ENCODE data around the gene PLEKHA7. TPM values are rescaled to one million over a fixed set of nuclear protein-coding genes. Genes with fewer than 3 reads are reported as not detected.
"Not testable (repeated sequence)": the region's sequence is repeated elsewhere in the genome, so short reads cannot be mapped to it uniquely, and the experiment has no call there.

The PLEKHA7 gene
- polyA plus RNA-seq, 1 donor = 63.0 TPM

DNA sequence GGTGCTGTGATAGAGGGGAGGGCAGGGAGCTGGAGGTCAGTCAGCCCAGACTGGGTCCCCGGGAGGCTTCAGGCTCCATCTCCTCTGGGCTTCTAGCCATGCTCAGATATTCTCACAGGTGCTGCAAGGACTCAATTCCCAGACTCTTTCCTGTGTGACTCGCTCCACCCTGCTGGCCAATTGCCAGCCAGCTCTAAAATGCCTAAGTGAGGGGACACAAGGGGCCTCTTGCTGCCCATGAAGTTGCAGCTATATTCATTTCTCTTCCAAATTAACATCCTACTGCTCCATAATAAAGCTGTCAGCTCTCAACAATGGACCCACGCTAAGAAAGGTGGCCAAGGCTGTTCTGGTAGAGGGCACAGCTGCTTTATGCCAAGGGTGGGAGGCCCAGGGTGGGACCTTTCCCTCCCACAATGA is 101.5 kb downstream of the PLEKHA7 start:
- no peak for DNase-seq

DNA sequence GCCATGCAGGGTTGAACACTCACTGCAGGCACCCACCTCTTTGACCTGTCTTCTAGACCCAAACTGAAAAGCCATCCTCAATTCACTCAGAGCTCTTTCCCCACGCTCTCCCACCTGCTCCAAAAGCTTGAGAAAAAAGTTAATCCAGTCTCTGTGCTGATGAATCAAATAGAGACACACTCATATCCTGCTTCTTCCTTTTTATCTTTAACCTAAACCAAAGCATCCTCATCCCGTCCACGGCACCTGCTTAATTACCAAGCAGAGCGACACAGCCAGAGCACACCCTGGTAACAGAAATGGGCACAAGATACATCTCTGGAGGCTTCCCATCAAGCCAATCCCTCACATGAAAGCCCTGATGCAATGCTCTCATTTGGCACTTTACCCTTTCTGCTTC is 102.6 kb downstream of the PLEKHA7 start:
- no peak for DNase-seq

GRCh38 chr11:16911186-16911585 is 103.0 kb downstream of the PLEKHA7 start:
- no peak for DNase-seq

DNA sequence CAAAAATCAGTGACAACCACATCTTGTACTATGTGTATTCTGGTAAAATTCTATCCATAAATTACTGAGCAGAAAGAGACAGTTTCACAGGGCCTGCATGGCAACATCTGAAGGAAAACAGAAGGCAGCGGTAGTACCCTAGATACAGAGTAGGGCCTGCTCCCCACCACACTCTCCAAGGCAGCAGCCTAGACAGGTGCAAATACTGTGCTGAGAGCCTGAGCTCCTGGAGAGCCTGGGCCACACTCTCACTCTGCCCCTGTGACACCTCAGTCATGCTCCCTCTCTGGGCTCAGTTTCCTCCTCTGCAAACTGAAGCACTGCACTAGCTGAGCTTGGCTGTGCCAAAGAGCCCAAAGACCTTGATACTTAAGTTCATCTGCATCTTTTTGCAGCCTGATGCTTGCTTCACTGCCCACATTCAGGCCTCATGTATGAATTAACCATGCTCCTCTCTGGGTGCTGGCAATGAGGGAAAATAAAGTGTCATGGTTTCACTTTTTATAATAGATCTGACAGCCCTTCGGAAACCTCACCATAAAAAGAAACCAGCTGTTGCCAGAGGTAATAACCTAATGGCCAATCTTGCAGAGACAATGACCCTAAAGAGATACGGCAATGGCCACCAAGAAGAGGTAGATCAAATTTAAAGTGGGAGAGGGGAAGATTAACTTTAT is 104.7 kb downstream of the PLEKHA7 start:
- no peak for DNase-seq

GRCh38 chr11:16905375-16905774 is 108.8 kb downstream of the PLEKHA7 start:
- DNase-seq = no peak

GRCh38 chr11:16904761-16905160 is 109.5 kb downstream of the PLEKHA7 start:
- DNase-seq = not testable (repeated sequence)

DNA sequence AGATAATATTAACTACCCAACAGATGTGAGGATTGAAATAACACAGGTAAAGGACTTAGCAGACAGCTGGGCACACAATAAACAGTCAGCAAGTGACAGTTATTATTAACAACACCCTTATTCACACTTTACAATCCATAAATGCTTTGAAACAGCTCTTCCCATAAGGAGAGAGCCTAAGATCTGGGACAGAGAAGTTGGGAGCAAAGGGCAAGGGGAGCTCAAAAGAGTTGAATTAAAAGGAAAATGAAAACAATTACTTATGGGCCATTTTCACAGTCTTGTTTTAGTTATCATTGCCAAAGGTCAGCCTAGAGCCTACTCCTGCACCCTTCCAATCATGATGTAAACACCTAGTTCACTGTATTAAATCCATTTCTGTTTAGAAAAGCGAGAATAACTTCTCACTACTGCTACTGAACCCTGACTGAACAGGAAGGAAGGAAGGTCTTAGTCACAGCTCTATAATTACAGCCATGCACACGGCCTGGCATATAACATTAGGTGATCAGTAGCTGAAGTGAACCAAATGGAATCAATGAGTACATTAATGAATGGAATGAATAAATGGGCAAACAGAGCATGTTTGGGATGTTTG is 111.3 kb downstream of the PLEKHA7 start:
- no peak for DNase-seq

- no peak for DNase-seq
These were observed 112.0 kb downstream of the PLEKHA7 start for GRCh38 chr11:16902182-16902581.

DNA sequence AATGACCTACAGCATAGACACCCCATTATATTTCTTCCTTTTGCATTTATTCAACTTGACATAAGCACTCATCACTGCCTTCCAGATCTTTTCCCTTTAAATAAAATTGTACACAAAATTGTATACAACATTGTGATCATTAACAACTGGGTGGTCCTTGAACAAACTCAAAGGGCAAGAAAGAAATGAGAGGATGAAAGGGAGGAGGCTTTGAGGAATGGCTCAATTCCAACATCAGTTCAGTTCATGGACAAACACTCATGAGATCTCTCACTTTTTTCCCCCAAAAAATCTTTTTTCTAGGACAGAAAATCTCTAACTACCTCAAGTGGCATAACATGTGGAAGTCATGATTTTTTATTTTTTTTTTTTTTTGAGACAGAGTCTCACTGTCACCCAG is 113.7 kb downstream of the PLEKHA7 start:
- no peak for DNase-seq

DNA sequence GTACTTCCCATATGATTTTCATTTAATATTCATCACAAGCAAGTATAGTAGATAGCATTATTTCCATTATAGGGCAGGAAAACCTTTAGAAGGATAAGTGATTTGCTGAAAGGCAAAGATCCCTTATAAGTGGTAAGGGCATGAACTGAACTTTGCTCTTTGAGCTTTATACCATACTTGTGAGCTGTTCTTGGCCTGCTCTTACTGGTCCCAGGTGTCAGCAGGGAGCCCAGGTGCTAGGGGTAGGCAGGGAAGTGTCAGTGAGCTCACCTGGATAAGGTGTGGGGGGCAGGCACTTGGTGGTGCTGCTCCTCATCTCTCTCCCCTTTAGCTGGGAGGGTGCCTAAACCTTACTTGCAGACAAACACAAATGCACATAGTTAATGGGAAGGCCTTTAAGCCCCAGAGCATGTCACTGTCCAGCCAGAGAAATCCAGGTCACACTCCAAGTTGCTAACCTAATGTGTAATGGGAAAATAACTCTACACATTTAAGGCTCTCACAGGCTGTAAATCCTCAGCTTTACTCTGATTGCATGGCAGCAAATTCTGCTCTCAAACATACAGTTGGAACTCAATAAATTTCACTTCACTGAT is 114.4 kb downstream of the PLEKHA7 start:
- DNase-seq = no peak

- no peak for DNase-seq
These were observed 115.8 kb downstream of the PLEKHA7 start for GRCh38 chr11:16898274-16898985.

DNA sequence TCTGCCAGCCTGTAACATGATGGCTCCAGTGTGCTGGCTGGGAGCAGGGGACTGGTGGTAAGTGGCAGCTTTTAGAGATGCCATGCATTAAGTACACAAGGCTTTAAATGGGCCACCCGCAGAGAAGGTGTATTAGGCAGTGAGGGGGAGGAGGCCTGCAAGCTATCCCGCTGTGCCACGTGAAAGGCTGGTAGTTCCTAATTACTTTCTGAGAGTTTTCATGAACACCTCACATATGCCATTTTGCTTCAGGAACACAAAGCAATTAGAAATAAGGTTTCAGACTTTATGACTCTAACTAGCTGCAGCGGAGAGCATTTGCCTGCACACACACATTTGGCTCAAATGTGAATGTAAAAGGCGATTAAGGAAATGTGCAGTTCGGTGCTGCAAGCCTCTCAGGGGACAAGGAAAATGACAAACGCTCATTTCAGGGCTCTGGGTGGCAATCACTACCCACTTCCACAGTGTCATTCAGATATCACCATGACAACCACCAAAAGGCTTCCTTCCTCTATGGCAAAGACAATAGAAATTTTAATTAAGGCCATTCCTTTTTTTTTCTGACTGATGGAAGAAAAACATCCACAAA is 116.6 kb downstream of the PLEKHA7 start:
- DNase-seq = no peak

GRCh38 chr11:16896729-16897469 is 117.3 kb downstream of the PLEKHA7 start:
- no peak for DNase-seq

- no peak for DNase-seq
These were observed 118.9 kb downstream of the PLEKHA7 start for GRCh38 chr11:16895306-16895705.

- DNase-seq = no peak
These were observed 120.7 kb downstream of the PLEKHA7 start for GRCh38 chr11:16893456-16894066.

DNA sequence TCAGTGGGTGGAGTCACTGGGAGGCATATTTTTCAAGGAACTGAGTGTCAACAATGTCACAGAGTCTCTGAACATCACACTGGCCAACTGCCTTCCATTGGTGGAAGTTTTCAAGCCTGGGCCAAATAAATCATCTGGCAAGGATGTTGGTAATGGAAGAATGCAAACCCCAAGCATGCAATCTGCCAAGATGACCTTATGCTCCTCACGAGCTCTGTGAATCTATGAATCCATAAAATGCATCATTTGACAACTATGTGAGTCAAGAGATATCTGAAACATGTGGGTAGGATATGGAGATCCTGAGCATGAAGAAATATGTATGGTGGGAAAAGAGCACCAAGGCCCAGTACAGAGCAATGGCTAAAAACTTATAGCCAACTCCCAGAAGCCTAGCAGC is 122.2 kb downstream of the PLEKHA7 start:
- no peak for DNase-seq

GRCh38 chr11:16891165-16891564 is 123.0 kb downstream of the PLEKHA7 start:
- no peak for DNase-seq

- no peak for DNase-seq
These were observed 123.8 kb downstream of the PLEKHA7 start for GRCh38 chr11:16890442-16890841.

DNA sequence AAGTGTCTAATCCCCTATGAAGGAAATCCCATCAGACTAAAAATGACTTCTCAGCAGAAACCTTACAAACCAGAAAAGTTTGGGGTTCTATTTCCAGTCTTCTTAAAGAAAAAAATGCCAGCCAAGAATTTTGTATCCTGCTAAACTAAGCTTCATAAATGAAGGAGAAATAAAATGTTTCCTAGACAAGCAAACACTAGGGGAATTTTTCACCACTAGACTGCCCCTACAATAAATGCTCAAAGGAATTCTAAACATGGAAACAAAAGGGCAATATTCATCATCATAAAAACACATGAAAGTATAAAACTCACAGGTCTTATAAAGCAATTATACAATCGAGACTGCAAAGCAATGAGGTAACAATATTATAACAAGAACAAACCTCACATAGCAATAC is 124.3 kb downstream of the PLEKHA7 start:
- DNase-seq = no peak

DNA sequence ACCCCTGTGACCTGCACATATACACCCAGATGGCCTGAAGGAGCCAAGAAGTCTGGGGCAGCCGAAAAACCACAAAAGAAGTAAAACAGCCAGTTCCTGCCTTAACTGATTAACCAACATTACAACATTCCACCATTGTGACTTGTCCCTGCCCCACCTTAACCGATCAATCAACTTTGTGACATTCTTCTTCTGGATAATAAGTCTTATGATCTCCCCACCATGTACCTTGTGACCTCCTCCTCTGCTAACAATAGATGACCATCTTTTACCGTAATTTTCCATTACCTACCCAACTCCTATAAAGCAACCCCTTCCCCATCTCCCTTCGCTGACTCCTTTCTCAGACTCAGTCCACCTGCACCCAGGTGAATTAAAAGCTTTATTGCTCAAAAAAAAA is 125.2 kb downstream of the PLEKHA7 start:
- DNase-seq = not testable (repeated sequence)

DNA sequence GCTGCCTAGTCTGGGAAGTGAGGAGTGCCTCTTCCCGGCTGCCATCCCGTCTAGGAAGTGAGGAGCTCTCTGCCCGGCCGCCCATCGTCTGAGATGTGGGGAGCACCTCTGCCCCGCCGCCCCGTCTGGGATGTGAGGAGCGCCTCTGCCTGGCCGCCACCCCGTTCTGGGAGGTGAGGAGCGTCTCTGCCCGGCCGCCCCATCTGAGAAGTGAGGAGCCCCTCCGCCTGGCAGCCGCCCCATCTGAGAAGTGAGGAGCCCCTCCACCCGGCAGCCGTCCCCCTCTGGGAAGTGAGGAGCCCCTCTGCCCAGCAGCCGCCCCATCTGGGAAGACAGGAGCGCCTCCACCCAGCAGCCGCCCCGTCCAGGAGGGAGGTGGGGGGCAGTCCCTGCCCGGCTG is 126.3 kb downstream of the PLEKHA7 start:
- DNase-seq = not testable (repeated sequence)

Data from left kidney (tissue), 2 donors.